NCI-H345 treated with DMSO at 0.1 percent for 48 hours (cell line): ENCODE data around the gene SIRT7.

Experiments
- DNase-seq: peaks from one replicate; lab custom pipeline; 2025; ENCODE audit not compliant: unreplicated experiment; lab: John Stamatoyannopoulos, UW

Gene SIRT7

GRCh38 chr17:81867170-81867990 lies 50.6 kb downstream of the SIRT7 start:
- DNase-seq, result no peak

- DNase-seq, result no peak
These were observed 51.4 kb downstream of the SIRT7 start for GRCh38 chr17:81866440-81867169.

GRCh38 chr17:81865733-81866439 lies 52.1 kb downstream of the SIRT7 start:
- no peak for DNase-seq

GRCh38 chr17:81865358-81865732 lies 52.6 kb downstream of the SIRT7 start:
- no peak for DNase-seq

- DNase-seq, result no peak
These were observed 53.9 kb downstream of the SIRT7 start for GRCh38 chr17:81863833-81864768.

DNA sequence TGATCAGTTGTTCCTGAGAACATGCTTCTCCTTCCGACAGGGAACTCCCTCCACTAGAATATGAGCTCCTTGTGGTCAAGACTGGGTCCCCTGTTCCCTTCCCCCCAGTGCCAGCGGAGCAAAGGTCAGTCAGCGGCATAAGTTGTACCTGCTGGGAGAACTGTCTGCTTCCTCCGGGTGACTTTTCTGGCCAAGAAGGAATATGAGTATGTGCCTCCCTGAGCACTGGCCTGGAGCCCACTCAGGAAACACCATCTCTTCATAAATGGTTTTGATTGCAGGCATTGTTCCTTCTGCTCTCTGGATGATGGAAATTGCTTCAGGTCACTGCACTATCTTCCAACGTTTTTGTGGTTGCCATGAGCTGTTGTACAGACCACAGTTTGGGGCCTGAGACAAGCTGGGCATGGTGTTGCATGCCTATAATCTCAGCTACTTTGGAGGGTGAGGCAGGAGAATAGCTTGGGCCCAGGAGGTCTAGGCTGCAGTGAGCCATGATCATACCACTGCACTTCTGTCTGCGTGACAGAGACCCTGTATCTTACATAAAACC lies 54.8 kb downstream of the SIRT7 start:
- no peak for DNase-seq
